ENCODE results near the gene ALG6.

- TF ChIP-seq CTCF (IDR thresholded peaks at IDR 0.05) (no peak), EP300 (IDR thresholded peaks at IDR 0.05) (no peak), POLR2A (IDR thresholded peaks at IDR 0.05) (no peak), POLR2AphosphoS5 (IDR thresholded peaks at IDR 0.05) (no peak)
Observed at GRCh38 chr1:63448731-63449246, 81.4 kb downstream of the ALG6 start.
